ENCODE data around the gene CPPED1. TPM values are rescaled to one million over a fixed set of nuclear protein-coding genes. Genes with fewer than 3 reads are reported as not detected.

CPPED1 gene
- total RNA-seq, 1 donor from 2014 or later, result 9.0 TPM

- Mint-ChIP-seq H3K4me3 (ENCODE audit: low read depth) (no peak overlapping the region), H3K27me3 (ENCODE audit: low read depth) (no peaks in the 10 kb centered on the region), H3K27ac (no peak overlapping the region), H3K9me3 (peaks cover 5% of the 10 kb centered on the region), H3K4me1 (ENCODE audit: low read depth) (peaks cover 22% of the 10 kb centered on the region), H3K36me3 (ENCODE audit: low read depth) (no peaks in the 10 kb centered on the region)
- DNase-seq (ENCODE audit: low spot score), result no peak
- intact Hi-C loops (cut with micrococcal nuclease), result loop anchor here (1.0 to 5.0 kb wide), 3 partner anchors 34 to 140 kb away; no protein-coding TSS in a partner anchor
These were observed 191.0 kb downstream of the CPPED1 start for GRCh38 chr16:12612598-12613101.

- Mint-ChIP-seq H3K27me3 (ENCODE audit: low read depth) (no peaks in the 10 kb centered on the region), H3K4me1 (ENCODE audit: low read depth) (peaks cover 17% of the 10 kb centered on the region), H3K9me3 (peaks cover 5% of the 10 kb centered on the region), H3K36me3 (ENCODE audit: low read depth) (no peaks in the 10 kb centered on the region), H3K4me3 (ENCODE audit: low read depth) (no peak overlapping the region), H3K27ac (no peak overlapping the region)
- intact Hi-C loops (cut with micrococcal nuclease), result loop anchor here (5.0 kb wide), 1 partner anchor 140 kb away; no protein-coding TSS in a partner anchor
- no peak for DNase-seq (ENCODE audit: low spot score)
These were observed 191.6 kb downstream of the CPPED1 start for GRCh38 chr16:12611916-12612597.

- Mint-ChIP-seq H3K27me3 (ENCODE audit: low read depth) (peaks cover 2% of the 10 kb centered on the region), H3K4me1 (ENCODE audit: low read depth) (peaks cover 17% of the 10 kb centered on the region), H3K36me3 (ENCODE audit: low read depth) (no peaks in the 10 kb centered on the region), H3K4me3 (ENCODE audit: low read depth) (no peak overlapping the region), H3K9me3 (peaks cover 15% of the 10 kb centered on the region), H3K27ac (no peak overlapping the region)
- DNase-seq (ENCODE audit: low spot score), result no peak
- intact Hi-C loops (cut with micrococcal nuclease), result loop anchor here (5.0 kb wide), 1 partner anchor 141 kb away; no protein-coding TSS in a partner anchor
These were observed 192.6 kb downstream of the CPPED1 start for GRCh38 chr16:12611006-12611477.

- peaks cover 2% of the 10 kb centered on the region for H3K27me3 Mint-ChIP-seq (ENCODE audit: low read depth)
- no peak overlapping the region for H3K27ac Mint-ChIP-seq
- peaks cover 15% of the 10 kb centered on the region for H3K9me3 Mint-ChIP-seq
- H3K4me1 Mint-ChIP-seq (ENCODE audit: low read depth), result peaks cover 17% of the 10 kb centered on the region
- H3K36me3 Mint-ChIP-seq (ENCODE audit: low read depth), result no peaks in the 10 kb centered on the region
- intact Hi-C loops (cut with micrococcal nuclease), result loop anchor here (5.0 kb wide), 1 partner anchor 142 kb away; no protein-coding TSS in a partner anchor
- no peak overlapping the region for H3K4me3 Mint-ChIP-seq (ENCODE audit: low read depth)
- no peak for DNase-seq (ENCODE audit: low spot score)
These were observed 193.6 kb downstream of the CPPED1 start for GRCh38 chr16:12609937-12610699.

Other genes with a start within 250 kb of the CPPED1 start
- not detected in 2 replicates for gene SHISA9, start 97.7 kb upstream of the CPPED1 start, total RNA-seq

Data from activated T-helper 2 cell treated with anti-CD3 and anti-CD28 coated beads, Interferon-gamma antibody, Interleukin-2, Interleukin-4, amounts not matched to agents 10 μg/mL and 5 μg/mL and 100 μg/mL, durations not matched to agents 14 hours and 24 hours and 36 hours (primary cell).